Measurements from ENCODE around the gene HECW1.

The HECW1 gene

GRCh38 chr7:43372676-43373355, 260.4 kb downstream of the HECW1 start:
- no peak for DNase-seq (ENCODE audit: low read depth)

DNA sequence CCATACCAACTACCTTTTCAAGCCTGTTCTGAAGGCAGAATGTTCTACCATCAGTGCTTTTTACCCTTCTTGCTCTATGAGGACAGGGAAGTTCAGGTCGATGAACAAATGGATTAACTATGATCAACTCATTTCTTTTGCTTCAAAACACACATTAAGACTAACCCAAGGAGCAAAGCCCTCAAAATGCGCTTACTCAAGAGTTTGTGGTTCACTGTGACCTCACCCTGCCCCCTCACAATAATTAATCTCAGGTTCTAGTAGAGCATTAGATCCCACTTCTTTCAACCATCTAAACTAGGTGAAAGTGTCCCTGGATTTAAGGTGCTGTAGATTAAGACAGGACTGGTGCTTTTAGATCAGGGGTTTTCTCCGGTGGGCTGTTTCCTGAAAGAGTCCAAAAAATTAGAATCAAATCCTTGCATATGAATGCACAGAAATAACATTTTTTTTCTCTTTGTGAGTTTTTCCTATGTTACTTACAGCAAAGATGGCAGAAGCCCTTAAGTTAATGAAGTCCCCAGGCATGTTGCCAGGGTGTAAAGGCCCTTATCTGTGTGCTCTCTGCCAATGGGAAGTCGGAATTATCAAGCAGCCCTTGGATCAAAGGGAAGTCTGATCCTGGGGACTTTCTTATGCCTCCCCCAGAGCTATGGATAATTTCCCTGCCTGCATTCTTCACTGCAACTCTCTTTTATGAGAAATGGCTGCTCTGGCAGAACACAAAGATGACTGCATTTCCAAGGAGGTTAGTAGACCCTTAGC, 264.9 kb downstream of the HECW1 start:
- no peak for DNase-seq (ENCODE audit: low read depth)

- DNase-seq (ENCODE audit: low read depth) = no peak
These were observed 266.8 kb downstream of the HECW1 start for GRCh38 chr7:43379210-43379609.

- no peak for DNase-seq (ENCODE audit: low read depth)
These were observed 272.3 kb downstream of the HECW1 start for GRCh38 chr7:43384616-43385308.

- no peak for DNase-seq (ENCODE audit: low read depth)
These were observed 272.8 kb downstream of the HECW1 start for GRCh38 chr7:43385309-43385680.

DNA sequence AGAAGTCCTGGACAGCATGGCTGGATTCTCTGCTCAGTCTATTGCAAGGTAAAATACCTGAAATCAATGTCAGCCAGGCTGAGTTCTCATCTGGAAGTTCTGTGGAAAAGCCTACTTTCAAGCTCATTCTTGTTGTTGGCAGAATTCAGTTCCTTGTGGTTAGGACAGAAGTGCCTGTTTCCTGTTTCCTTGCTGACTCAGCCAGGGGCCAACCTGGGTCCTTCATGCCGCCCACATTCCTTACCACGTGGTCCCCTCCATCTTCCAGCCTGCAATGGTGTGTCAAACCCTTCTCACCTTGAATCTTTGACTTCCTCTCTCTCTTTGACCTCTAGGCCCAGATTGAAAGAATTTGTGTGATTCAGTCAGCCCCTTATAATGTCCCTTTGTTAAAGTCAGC, 273.4 kb downstream of the HECW1 start:
- DNase-seq (ENCODE audit: low read depth) = no peak

DNA sequence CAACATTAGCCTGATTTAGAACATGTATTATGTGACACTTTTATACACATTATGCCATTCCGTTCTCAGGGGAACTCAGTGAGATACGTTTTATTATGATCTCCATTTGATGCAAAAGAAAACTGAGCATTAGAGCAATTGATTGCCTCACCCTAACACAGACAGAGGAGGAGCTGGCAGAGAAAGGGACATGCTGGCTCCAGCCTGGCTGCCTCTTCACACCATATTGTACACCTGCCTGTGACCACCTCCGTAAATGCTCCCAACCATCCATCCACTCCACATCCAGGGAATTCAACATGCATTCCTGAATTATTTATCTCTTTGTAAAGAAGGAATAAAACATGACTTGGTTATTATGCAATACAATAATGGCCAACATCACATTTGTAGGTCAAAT, 275.5 kb downstream of the HECW1 start:
- DNase-seq (ENCODE audit: low read depth) = no peak

DNA sequence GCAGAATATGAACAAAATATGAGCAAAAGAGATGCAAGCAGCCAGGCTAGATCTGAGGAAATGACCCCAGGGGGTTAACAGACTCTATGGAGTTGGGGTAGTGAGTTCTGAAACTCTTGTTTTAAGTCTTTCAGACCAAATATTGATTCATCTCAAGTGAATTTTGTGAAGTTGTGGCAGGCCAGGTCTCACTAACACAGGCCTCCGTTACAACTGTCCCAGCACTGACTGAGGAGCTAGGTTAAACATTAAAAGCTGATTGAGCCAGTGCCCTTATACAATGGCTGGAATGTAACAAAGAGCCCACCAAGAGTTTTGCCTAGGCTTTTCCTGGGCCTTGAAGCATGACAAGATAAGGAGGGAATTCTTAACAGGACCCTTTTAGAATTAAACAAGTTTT, 278.1 kb downstream of the HECW1 start:
- DNase-seq (ENCODE audit: low read depth) = no peak

GRCh38 chr7:43391518-43391917, 279.1 kb downstream of the HECW1 start:
- DNase-seq (ENCODE audit: low read depth) = no peak

GRCh38 chr7:43392638-43393330, 280.3 kb downstream of the HECW1 start:
- DNase-seq (ENCODE audit: low read depth) = no peak

- DNase-seq (ENCODE audit: low read depth) = no peak
These were observed 282.1 kb downstream of the HECW1 start for GRCh38 chr7:43394441-43395130.

DNA sequence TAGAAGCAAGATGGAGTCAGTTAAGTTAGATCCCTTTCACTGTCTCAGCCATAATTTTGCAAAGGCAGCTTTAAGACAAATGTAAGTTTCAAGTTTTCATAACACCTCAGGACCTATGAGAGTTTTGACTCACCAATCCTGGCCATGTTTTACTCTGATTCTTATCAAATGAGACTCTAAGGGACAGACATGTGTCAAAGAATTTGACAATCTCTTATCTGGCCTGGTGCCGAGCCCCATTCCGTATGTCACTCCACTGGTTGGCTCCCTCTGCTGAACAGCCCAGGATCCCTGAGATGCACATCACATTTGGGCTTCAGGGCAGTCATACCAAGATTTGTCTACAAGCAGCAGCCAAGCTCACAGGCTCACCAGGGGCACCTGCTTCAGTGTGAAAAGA, 282.9 kb downstream of the HECW1 start:
- no peak for DNase-seq (ENCODE audit: low read depth)

- no peak for DNase-seq (ENCODE audit: low read depth)
These were observed 283.8 kb downstream of the HECW1 start for GRCh38 chr7:43396187-43396740.

DNA sequence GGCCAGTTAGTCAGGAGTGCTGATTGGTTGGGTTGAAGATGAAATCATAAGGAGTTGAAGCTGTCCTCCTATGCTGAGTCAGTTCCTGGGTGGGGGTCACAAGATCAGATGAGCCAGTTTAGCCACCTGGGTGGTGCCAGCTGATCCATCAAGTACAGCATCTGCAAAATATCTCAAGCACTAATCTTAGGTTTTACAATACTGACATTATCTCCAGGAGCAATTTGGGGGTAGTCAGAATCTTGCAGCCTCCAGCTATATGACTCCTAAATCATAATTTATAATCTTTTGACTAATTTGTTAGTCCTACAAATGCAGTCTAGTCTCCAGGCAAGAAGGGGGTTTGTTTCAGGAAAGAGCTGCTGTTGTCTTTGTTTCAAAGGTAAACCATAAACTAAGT, 286.4 kb downstream of the HECW1 start:
- no peak for DNase-seq (ENCODE audit: low read depth)

DNA sequence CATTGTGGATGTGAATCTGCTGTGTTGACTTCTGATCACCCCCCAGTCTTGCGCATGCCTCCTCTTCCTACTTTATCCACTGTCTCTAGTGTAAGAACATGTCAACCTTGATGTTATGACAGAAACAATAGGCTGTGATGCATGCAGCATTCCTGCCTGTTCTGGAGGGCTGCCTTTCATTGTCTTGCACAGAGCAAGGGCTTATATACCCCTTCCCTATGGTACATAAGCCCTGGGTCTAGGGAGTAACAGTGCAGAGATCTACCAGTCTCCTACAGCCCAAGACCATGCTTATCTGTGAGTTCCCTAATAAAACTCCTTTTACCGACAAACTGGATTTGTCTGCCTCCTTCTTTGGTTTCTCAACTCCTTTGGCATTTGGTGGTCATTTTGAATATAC, 293.5 kb downstream of the HECW1 start:
- DNase-seq (ENCODE audit: low read depth) = no peak

DNA sequence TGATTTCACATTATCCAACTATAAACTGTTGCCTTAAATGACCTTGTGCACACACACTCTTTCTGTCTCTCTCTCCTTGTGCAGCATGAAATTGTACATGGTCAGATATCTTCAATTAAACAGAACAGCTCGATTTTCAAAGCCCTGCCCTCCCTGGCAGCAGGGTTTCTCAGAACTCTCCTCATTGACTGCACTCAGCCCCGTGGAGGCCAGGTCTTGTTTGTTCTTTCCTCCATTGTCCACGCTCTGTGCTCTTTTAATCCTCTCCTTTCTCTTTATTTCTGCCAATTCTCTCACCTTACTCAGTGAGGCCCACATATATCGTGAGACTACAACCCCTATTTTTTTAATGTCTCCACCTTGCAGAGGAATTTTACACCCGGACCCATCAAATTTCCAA, 294.5 kb downstream of the HECW1 start:
- no peak for DNase-seq (ENCODE audit: low read depth)

DNA sequence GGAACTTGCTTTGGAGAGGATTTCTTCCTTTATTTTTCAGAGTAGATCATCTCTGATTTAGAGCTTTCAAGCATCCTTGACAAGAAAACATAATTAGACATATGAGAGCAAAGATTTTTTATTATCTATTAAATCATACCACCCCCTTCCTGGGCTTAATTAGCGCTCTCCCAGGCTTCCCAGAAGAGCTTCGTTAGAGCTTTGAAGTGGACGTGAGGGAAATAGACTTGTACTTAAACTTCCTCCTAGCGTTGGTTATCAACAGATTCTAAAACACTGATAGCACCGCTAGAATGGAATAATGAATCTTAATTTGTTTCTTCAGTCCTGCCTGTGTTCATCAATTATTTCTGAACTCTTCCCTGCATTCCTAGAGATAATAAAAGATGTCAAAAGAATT, 296.5 kb downstream of the HECW1 start:
- no peak for DNase-seq (ENCODE audit: low read depth)

DNA sequence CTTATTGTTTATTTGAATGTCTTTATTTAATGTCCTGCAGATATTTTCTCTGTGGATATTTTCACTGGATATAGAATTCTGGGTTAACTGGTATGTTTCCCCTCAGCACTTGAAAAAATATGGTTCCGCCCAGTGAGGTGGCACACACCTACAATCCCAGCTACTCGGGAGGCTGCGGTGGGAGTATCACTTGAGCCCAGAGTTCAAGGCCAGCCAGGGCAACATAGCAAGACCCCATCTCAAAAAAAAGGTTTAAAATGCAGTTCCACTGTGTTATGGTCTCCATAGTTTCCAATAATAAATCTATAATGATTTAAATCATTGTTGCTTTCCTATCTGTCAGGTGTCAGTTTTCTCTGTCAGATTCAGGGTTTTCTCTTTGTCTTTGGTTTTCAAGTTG, 305.0 kb downstream of the HECW1 start:
- DNase-seq (ENCODE audit: low read depth) = no peak

- no peak for DNase-seq (ENCODE audit: low read depth)
These were observed 318.0 kb downstream of the HECW1 start for GRCh38 chr7:43430411-43430810.

GRCh38 chr7:43431020-43431595, 318.7 kb downstream of the HECW1 start:
- no peak for DNase-seq (ENCODE audit: low read depth)

- DNase-seq (ENCODE audit: low read depth) = no peak
These were observed 321.2 kb downstream of the HECW1 start for GRCh38 chr7:43433639-43434038.

Data from GM04504 (cell line).